ENCODE results near the gene NDUFS4.

DNA sequence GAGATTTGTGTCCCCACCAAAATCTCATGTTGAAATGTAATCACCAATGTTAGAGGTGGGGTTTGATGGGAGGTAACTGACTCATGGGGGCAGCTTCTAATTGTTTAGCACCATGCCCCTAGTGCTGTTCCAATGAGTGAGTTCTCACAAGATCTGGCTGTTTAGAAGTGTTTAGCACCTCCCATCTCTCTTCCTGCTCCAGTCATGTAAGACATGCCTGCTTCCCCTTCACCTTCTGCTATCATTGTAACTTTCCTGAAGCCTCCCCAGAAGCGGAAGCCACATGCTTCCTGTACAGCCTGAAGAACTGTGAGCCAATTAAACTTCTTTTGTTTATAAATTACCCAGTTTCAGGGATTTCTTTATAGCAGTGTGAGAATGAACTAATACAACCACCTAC is 170.5 kb downstream of the NDUFS4 start:
- TF ChIP-seq CTCF (IDR thresholded peaks at IDR 0.05; ENCODE audit: borderline replicate concordance, extremely low read depth, low read length, poor library complexity, severe bottlenecking) (no peak), EZH2 (IDR thresholded peaks at IDR 0.05; ENCODE audit: borderline replicate concordance, low read depth, low read length, severe bottlenecking) (no peak)

Measured in DND-41 (cell line).